Measurements from ENCODE around the gene TOR1AIP2. TPM values are rescaled to one million over a fixed set of nuclear protein-coding genes. Genes with fewer than 3 reads are reported as not detected.

Gene TOR1AIP2
- 98.0 and 98.6 TPM in 2 replicates for total RNA-seq

GRCh38 chr1:179877586-179878265 lies at the start of gene TOR1AIP2:
TSS of gene TOR1AIP2 (minus strand) at chr1:179877803. CDS start at chr1:179852665, 25,138 bp downstream.

GRCh38 chr1:179882253-179883039 lies 4.8 kb upstream of the TOR1AIP2 start, which contains the start of gene TOR1AIP1:
TSS of gene TOR1AIP1 (plus strand) at chr1:179882285. CDS start at chr1:179882503, 218 bp downstream.

Other genes starting within 250 kb of the TOR1AIP2 start
- gene FAM163A, start 134.5 kb downstream of the TOR1AIP2 start, total RNA-seq = not detected in 2 replicates
- gene TOR1AIP1, start 4.5 kb upstream of the TOR1AIP2 start, total RNA-seq = 55.1 and 78.7 TPM in 2 replicates
- 78.8 and 87.0 TPM in 2 replicates for gene CEP350, start 77.0 kb upstream of the TOR1AIP2 start, total RNA-seq